Mesenteric fat pad (tissue), 1 donor: ENCODE results near the gene EHBP1. TPM values are rescaled to one million over a fixed set of nuclear protein-coding genes. Genes with fewer than 3 reads are reported as not detected.

Source experiments
- DNase-seq: peaks from one replicate; pipeline ENCODE4 v3.0.0-alpha.2; 2020; ENCODE audit warnings: low spot score
- total RNA-seq: library from RNA; stranded (reverse); fragmentation: NEBNext Ultra II Directional; extraction: Animal tissue kit (Norgen Biotek cat#: 25700); gene quantifications from one replicate; pipeline ENCODE4 v1.2.1, GENCODE V29; 2021
- donor health status: DM: yes; HTN: yes; CAD: no.

Gene EHBP1
- total RNA-seq, 1 donor from 2014 or later, result 70.8 TPM

DNA sequence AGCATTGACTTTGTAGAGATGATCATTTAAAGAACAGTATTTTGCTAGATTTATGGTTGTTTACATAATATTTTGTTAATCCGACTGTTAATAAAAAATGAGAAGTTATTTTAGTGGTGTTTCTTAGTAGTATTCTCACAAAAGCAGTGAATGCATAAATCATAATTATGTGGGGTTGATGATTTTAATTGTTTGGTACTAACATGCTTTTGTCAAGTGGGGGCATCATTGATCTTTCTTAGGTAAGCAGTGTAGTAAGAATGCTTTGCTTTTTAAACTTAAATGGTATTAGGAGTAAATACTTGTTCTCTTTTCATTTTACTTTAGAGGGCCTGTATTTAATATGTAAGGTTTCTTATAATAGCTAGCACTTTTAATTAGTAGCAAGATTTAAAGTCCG is 235.9 kb downstream of the EHBP1 start:
- no peak for DNase-seq

DNA sequence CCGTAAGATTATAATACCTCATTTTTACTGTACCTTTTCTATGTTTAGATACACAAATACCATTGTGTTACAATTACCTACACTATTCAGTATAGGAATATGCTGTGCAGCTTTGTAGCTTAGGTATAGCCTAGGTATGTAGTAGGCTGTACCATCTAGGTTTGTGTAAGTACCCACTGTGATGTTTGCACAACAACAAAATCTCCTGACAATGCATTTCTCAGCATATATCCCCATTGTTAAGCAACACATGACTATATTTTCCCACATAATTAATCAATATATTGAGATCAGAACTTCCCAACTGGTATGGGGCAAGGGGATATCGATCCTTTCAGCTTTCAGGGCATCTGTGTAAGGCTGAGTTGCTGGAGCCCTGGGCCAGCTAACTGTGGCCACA is 238.8 kb downstream of the EHBP1 start:
- DNase-seq, result no peak

DNA sequence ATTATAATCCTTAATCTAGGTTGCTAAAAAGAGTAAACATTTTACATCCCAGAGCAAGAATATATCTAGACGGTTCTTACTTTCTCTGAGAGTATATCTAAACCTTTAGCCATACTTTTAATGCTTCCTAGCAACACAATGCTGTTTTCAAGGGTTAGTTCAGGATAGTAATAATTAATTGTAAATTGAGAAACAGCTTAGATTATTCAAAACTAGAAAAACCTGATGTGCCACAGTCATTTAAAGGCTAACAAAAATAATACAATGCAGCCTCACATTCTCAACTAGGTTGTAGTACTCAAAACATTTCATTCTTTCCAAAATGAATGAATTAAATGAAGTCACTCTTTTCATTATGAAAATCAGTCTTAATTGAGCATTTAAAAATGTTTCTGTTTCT is 241.9 kb downstream of the EHBP1 start:
- DNase-seq, result no peak

DNA sequence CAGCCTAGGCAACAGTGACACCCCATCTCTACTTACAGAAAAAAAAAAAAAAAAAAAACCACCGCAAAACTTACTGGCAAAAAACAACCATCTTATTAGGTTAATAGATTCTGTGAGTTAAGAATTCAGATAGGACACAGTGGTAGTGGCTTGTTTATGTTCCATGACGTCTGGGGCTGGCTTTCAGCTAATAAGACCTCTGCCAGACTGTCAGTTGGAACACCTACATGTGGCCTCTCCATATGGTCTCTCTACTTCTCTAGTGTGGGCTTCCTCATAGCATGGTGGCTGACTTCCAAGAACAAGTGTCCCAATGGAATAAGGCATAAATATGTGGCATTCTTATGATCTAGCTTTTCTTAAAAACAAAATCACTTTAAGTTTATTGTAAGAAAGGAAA is 251.1 kb downstream of the EHBP1 start:
- no peak for DNase-seq

DNA sequence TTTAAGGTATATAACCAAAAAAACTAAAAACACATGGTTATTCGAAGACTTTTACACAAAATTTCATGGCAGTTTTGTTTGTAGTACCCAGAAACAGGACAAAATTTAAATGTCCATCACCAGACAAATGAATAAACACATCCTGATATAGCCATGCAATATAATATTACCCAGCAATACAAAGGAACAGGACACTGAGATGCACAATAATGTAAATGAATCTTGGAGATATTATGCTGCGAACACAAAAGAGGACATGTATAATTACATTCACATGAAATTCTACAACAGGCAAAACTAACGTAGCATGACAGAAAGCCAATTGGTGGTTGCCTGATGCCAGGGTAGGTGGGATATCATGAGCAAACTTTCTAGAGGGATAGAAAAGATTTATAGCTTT is 252.7 kb downstream of the EHBP1 start:
- DNase-seq, result no peak

DNA sequence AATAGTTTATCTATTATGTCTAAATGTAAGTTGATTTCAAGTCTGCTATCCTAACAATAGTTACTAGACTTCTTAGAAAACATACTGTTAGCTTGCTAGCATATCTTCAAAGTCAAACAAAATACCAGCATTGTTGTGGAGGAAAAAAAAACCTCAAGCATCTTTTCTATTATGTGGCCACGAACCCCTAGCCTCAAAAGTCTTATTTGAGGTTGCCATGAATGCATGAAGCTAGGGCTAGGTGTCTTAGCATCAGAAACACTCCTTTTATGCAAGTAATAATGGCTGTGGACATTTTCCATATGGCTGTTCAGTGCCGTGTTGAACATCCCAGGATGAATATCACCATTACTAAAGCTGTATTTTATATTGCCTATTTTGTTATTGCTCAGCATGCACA is 258.5 kb downstream of the EHBP1 start:
- DNase-seq, result no peak

DNA sequence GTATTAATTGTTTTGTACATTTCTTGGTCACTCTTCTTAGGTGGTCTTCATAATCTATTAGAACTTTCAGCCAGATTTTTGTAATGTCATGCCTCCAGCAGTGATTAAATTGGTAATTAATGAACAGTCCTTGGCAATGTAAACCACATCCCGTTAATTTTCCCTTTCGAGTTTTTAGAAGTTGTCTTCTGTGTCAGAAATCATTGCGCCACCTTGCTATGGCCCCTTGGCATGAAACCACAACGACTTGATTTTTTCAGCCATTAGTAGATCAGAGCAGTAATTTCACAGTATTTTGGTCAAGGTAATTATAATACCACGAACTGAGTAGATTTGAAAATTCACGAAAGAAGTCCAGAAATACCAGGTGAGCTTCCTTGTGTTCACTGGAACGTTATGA is 259.2 kb downstream of the EHBP1 start:
- DNase-seq, result no peak

DNA sequence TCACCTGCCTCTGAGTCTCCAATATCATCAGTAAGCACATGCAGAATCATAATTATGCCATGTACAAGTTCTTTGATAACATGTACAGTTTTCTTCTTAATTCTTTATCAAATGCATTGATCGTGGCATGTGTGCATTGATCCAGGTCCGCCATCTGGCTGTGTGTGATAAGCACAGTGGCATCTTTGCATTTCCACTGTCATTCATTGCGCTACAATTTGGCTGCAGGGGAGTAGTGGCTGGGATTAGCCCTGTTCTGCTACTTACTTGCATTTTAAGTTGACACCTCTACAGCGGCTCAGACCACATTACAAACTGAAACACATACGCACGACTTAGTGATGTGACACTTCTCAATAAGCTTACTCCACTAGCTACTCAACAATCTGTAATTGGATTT is 261.5 kb downstream of the EHBP1 start:
- DNase-seq, result no peak

DNA sequence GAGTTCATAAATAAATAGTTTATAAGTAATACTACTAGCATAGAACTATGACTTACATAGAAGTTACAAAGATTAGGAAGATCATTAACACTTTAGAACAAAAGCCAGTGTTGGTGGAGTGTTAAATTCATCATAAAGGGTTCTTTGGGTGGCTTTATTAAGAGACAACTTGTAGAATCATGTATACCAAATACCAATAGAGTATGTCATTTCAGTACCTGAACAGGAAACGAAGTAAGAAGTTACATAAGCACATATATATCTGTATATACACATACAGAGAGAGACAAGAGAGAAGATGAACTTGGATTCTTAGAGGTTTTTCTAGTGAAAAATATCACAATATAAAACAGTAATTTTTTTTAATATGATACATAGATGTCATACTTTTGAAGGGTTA is 262.7 kb downstream of the EHBP1 start:
- no peak for DNase-seq

DNA sequence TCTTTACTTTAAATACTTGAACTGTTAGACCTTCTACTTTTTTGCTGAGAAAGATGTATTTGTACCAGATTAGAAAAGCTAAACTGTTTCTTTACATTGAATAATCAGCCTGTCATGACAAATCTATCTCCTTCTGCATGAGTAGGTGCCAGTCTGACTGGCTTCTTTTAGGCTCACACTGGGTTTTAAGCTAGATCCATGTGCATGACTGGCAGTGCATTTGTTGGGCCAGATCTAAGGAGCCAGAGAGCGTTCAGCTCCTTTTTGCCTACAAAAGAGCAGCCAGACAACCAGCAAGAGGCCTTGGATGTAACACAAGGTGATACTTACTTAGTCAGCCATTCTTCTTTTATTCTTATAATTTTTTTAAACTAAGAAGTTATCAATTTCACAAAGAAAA is 263.2 kb downstream of the EHBP1 start:
- no peak for DNase-seq

DNA sequence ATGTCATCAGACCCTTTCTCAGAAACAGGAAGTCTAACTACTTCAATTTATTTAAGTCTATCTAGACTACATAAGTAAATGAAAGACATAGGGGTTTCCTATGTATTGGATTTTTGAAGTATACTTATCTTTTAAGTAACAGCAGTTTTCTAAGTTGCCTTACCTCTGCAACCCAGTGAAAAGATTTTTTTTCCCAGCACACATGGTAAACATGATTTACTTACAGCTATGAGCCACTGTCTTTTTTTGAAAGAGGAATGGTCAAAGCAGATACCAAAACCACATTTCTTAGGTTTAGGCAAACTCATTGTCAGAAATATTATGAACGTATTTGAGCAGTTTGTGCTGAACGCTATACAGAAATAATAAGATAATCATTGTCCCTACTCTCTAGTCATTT is 266.4 kb downstream of the EHBP1 start:
- DNase-seq, result no peak

DNA sequence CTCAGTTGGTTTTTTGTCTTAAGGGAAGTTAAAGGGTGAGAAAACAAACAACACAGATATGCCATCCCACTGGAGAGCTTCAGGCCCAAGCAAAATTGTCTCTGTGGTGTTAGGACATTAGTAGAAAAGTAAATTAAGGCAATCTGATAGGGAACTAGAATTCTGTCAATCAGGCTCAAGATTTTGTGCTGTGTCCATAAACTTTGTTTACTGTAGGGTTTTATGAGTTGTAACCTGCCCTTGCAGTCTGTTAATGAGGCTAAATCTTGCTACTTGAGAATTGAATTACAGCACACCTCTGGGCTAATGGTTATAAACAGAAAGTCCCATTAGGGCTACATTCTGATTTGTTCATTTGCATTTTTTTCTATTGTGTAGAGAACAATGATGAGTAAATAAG is 267.1 kb downstream of the EHBP1 start:
- DNase-seq, result no peak

DNA sequence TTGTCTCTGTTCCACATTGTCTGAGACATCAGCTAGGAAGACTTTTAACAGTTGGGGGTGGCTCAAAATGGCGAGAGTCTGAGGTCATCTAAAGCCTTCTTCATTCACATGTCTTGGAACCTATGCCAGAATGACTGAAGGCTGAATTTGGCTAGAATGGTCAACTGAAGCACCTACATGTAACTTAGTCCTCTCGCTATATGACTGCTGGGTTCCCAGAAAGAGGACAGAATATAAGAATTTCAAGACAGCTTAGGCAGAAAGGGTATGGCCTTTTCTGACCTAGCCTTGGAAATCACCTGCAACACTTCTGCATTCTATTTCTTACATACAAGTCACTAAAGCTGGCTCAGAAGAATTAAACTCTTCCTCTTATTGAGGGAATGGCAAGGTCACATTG is 269.5 kb downstream of the EHBP1 start:
- DNase-seq, result no peak

DNA sequence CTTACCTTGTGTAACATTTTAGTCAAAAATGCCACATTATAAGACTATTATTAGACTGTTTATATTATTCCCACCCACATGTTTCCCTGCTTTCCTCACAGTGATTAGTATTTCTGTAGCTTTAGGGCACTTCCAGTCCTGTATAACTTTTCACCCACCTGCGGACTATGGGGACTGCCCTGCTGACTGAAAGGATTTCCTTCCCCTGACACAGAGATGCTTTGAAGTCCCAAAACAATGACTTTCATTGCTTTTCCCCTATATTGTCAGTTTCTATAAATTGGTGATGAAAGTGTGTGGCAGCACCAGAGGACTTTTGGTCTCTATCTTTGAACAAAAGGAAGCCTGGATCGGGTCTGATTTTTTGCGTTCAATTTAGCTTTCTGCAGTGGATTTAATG is 286.1 kb downstream of the EHBP1 start:
- no peak for DNase-seq

DNA sequence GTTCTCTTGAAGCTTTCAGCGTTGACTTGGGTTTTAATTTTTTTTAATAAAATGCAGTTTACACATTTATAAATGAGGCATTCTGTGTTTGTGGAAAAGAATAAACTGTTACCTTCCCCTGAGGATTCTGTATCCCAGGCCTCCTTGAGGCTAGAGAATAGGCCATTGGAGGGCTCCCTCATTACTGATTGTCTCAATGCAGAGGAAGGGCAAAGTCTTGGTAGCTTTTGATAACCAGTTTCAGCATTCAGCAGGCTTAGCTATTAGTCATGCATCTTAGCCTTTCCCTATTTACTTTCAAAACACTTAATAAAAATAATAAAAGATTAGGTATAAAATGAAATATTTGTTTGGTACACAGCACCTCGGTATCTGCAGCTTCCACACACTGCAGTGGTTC is 287.0 kb downstream of the EHBP1 start:
- DNase-seq, result no peak

DNA sequence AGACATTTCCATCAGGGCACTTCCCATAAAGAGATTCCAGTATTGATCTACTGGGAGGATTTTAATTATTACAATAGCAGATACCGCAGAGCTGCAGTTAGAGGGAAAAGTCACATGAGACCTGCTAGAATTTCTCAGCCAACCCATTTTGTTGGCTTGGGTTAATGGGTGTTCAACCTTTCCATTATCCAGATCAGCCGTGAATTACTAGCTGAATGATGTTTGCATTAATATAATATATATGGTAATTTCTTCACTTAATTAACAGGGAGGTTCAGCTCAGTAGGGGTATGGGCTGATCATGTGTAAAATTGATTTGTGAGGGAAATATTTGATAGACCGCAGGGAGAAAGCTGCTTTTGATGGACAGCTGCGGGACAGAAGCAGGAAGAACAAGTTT is 288.7 kb downstream of the EHBP1 start:
- DNase-seq, result no peak

DNA sequence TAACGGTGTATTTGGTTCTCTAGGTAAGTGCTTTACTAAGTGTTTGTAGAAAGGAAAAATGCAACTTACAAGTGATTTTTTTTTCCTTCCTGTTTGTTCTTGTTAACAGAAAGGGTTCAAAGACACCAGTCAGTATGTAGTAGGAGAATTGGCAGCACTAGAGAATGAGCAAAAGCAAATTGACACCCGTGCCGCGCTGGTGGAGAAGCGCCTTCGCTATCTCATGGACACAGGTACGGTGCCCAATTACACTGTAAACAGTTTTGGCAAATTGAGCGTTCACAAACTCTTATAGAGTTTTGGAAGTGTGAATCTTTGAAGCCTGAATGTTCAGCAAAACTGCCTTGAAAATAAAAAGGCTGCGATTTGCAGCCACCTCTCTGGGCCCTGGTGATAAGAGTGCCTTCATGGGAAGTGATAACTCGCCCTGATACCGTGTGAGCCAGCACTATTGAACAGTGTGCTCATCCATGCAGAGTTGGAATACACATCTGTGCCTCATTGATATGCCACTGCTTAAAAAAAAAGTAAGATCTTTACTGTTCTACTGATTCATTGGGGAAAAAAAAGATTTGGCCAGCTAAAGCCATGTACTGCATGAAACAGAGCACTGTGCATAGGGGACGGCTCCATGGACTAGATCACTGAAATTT is 291.1 kb downstream of the EHBP1 start:
- DNase-seq, result no peak

DNA sequence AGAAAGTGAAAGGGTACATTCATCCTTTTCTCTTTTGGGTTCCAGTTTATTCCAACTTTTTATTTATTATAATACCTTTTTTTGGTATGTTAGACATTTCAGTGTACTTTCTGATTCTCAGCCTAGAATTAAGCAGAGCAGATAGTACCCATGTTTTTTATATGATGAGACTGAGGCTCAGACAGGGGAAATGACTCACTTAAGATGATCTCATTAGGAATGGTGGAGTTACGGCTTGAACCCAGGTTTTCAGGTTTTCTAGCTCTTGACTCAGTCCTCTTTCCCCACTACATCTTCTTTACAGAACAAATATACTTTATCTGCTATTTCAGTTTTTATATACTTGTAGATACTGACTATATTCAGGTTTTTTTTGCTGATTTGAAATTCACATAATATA is 293.4 kb downstream of the EHBP1 start:
- DNase-seq, result no peak

DNA sequence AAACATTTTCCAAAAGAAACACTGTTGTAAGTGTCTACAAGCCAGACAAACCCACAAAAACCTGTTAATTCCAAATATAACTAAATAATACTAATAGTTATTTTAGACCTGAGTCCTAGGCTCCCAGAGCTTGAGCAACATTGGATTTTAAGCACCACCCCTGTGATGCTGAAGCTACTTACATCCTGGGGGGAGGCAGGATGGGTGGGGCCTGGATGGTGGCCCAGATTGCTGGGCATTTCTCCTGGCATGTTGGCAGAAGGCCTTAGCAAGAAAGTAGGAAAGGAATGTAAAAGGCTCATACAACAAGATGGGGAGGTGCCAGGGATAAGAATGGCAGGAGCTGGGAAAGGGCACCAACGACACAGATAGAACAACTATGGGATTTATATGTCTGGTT is 294.4 kb downstream of the EHBP1 start:
- no peak for DNase-seq

DNA sequence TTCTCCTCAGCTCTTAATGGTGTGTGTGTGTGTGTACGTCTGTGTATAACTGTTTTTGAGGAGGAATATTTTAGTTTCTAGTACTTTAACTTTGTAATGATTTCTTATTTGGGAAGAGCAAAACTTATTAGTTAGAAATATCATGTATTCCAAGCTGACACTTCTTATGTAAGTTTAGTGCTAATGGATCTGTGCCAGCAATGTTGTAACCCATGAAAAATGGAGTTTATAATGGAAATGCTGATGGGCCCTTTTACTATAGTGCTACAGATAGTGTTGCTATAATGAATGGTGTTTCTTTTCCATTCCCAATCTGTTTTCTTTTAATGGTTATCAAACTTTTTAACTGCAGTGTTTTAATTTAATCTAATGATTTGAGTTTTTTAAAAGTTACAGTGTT is 295.3 kb downstream of the EHBP1 start:
- DNase-seq, result no peak

DNA sequence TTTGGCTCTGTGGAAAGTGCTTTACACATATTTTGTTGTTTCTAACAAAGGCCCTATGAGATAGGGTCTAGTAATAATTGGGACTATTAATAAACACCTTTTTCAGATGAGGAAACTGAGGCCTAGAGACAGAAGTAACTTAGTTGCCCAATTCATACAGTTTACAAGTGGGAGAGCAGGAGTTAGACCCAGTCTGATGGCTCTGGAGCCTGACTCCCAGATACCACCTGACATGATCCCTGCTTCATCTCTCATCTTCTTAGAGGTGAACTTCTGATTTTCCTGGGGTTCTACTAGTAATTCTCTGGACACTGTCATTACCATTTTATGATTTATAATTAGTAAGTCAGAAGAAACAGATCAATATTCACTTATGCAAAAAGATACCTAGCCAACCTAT is 296.1 kb downstream of the EHBP1 start:
- no peak for DNase-seq

DNA sequence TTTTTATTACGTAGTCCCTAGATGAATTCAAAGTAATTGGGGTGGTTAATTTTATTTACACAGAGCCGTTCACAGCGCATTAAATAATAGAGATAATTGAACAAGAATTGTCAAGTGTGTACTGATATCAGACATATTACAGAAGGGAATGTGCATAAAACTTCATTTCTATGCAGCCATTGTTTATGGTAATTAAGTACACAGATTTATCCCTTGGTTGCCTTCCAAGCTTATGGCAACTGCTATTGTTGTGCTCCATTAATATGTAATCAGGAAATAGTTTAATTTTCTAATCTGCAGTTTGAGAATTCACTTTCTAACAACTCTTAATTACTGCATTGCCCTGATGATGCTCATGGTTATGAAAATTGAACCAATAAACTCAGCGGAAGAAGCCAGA is 297.8 kb downstream of the EHBP1 start:
- no peak for DNase-seq

DNA sequence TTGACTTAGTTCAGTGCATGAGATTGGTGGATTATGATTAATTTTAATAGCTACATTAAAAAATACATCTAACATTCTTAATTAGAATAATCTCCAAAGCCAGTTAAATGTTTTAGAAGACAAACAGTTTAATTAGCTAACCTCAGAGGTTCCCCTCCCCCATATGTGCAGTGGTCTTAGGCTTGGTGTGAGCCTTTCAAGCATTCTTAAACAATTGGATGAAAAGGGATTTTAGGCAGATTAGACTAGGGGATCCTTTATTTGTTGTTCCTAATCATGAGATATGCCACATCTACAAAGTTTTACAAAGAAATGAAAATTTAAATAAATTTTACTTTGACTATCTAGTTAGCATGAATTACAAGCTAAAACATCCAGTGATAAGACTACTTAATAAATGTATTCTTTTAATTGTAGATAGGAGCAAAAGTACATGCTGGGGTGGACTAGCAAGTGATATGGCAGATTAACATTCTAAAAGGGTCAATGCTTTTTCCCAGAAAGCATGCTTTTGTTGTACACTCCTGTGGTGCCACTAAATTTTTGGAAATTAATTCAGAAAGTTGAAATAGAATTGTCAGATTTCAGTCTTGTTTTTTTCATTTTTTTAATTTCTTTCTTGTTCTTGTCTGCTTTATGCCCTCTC is 302.4 kb downstream of the EHBP1 start:
- DNase-seq, result no peak

DNA sequence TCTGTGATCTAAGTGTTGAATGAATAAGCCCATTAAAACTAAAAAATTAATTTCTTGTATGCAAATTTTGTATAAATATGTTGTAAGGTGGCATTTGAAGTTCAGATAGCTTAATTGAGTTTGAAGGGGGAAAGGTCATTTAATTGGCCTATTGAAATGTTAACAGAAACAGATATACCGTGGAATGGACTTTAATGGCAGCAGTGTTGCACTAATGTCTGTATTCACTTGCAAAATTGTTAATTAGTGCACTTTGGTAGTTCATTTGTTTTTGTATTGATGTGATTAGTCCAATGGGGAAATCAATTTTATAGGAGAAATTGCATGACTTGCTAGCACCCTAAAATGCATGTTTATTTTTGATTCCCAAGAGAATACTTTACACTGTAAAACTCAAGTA is 303.3 kb downstream of the EHBP1 start:
- no peak for DNase-seq
